ENCODE measurements around the gene AGER.

DNA sequence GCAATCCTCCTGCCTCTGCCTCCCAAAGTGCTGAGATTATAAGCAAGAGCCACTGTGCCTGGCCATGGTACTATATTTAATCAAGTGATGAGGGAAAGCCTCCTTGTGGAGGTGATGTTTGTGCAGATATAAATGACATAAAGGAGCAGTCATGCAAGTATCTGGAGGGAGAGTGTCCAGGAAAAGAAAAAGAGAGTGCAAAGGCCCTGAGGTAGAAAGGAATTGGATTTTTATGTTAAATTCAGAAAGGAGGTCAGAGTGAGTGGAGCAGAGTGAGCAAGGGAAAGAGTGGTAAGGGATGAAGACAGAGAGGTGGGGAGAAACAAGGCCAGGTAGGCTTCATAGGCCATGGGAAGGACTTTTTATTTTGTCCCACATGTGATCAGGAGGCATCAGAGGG is 46.6 kb downstream of the AGER start:
- no peak for TF ChIP-seq ZFP30 (CRISPR knock-in tag; IDR thresholded peaks at IDR 0.05)
- TF ChIP-seq, protein P1, sequence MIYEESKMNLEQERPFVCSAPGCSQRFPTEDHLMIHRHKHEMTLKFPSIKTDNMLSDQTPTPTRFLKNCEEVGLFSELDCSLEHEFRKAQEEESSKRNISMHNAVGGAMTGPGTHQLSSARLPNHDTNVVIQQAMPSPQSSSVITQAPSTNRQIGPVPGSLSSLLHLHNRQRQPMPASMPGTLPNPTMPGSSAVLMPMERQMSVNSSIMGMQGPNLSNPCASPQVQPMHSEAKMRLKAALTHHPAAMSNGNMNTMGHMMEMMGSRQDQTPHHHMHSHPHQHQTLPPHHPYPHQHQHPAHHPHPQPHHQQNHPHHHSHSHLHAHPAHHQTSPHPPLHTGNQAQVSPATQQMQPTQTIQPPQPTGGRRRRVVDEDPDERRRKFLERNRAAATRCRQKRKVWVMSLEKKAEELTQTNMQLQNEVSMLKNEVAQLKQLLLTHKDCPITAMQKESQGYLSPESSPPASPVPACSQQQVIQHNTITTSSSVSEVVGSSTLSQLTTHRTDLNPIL (CRISPR knock-in tag; IDR thresholded peaks at IDR 0.05; ENCODE audit: low read depth) = no peak
- no peak for TF ChIP-seq ZC3H10 (CRISPR knock-in tag; IDR thresholded peaks at IDR 0.05)
- TF ChIP-seq ZFP3 (CRISPR knock-in tag; IDR thresholded peaks at IDR 0.05) = no peak
- TF ChIP-seq OSR1 (CRISPR knock-in tag; IDR thresholded peaks at IDR 0.05) = no peak
- no peak for TF ChIP-seq CSDC2 (CRISPR knock-in tag; IDR thresholded peaks at IDR 0.05)
- TF ChIP-seq SNAI2 (CRISPR knock-in tag; IDR thresholded peaks at IDR 0.05) = no peak
- TF ChIP-seq TCF4 (CRISPR knock-in tag; IDR thresholded peaks at IDR 0.05; ENCODE audit: borderline replicate concordance) = no peak
- no peak for TF ChIP-seq ARNTL (CRISPR knock-in tag; IDR thresholded peaks at IDR 0.05; ENCODE audit: borderline replicate concordance, low read depth)
- TF ChIP-seq, protein P2, sequence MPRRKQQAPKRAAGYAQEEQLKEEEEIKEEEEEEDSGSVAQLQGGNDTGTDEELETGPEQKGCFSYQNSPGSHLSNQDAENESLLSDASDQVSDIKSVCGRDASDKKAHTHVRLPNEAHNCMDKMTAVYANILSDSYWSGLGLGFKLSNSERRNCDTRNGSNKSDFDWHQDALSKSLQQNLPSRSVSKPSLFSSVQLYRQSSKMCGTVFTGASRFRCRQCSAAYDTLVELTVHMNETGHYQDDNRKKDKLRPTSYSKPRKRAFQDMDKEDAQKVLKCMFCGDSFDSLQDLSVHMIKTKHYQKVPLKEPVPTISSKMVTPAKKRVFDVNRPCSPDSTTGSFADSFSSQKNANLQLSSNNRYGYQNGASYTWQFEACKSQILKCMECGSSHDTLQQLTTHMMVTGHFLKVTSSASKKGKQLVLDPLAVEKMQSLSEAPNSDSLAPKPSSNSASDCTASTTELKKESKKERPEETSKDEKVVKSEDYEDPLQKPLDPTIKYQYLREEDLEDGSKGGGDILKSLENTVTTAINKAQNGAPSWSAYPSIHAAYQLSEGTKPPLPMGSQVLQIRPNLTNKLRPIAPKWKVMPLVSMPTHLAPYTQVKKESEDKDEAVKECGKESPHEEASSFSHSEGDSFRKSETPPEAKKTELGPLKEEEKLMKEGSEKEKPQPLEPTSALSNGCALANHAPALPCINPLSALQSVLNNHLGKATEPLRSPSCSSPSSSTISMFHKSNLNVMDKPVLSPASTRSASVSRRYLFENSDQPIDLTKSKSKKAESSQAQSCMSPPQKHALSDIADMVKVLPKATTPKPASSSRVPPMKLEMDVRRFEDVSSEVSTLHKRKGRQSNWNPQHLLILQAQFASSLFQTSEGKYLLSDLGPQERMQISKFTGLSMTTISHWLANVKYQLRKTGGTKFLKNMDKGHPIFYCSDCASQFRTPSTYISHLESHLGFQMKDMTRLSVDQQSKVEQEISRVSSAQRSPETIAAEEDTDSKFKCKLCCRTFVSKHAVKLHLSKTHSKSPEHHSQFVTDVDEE (CRISPR knock-in tag; IDR thresholded peaks at IDR 0.05) = no peak
